NCI-H2029 treated with DMSO at 0.1 percent for 48 hours (cell line): ENCODE measurements around the gene UBE2F.

Experiments used
- DNase-seq: peaks from one replicate; lab custom pipeline; 2025; lab: John Stamatoyannopoulos, UW

Gene UBE2F

GRCh38 chr2:238080518-238080917 lies 113.7 kb downstream of the UBE2F start:
- DNase-seq, result no peak

GRCh38 chr2:238081150-238081549 lies 114.3 kb downstream of the UBE2F start:
- no peak for DNase-seq

GRCh38 chr2:238081561-238081960 lies 114.7 kb downstream of the UBE2F start:
- DNase-seq, result no peak

GRCh38 chr2:238082151-238082550 lies 115.3 kb downstream of the UBE2F start:
- DNase-seq, result no peak

GRCh38 chr2:238082827-238083226 lies 116.0 kb downstream of the UBE2F start:
- no peak for DNase-seq

GRCh38 chr2:238083919-238084318 lies 117.1 kb downstream of the UBE2F start:
- DNase-seq, result no peak

- no peak for DNase-seq
These were observed 117.9 kb downstream of the UBE2F start for GRCh38 chr2:238084761-238085160.

GRCh38 chr2:238085899-238086298 lies 119.1 kb downstream of the UBE2F start:
- no peak for DNase-seq

GRCh38 chr2:238087211-238087610 lies 120.4 kb downstream of the UBE2F start:
- no peak for DNase-seq

GRCh38 chr2:238090887-238091286 lies 124.1 kb downstream of the UBE2F start:
- DNase-seq, result no peak

GRCh38 chr2:238091436-238092060 lies 124.7 kb downstream of the UBE2F start:
- no peak for DNase-seq
